Esophagus squamous epithelium (tissue), 5 donors: ENCODE measurements around the gene CTSS. TPM values are rescaled to one million over a fixed set of nuclear protein-coding genes. Genes with fewer than 3 reads are reported as not detected.
"Not testable (repeated sequence)": the region's sequence is repeated elsewhere in the genome, so short reads cannot be mapped to it uniquely, and the experiment has no call there.

Source experiments
- DNase-seq: peaks from one replicate; lab custom pipeline; 2025; lab: John Stamatoyannopoulos, UW
- H3K27ac ChIP-seq, 4 donors: fragments of 200-600 bp; sonication (generic); one replicate each; pipeline ENCODE4 v1.5.1; 2016 to 2019; ENCODE audit warnings: mild to moderate bottlenecking in 1 of 4
- H3K27me3 ChIP-seq, 4 donors: fragments of 200-600 bp; sonication (generic); 1 replicate in 3 of 4; 2 replicates in 1 of 4; pipeline versions ENCODE4 v1.5.1 to v1.6.0; 2017 to 2021; ENCODE audit warnings: antibody characterized with exemption in 1 of 4
- H3K36me3 ChIP-seq, 3 donors: fragments of 200-600 bp; sonication (generic); one replicate each; pipeline ENCODE4 v1.5.1; 2016 to 2019
- H3K4me1 ChIP-seq, 3 donors: fragments of 200-600 bp; sonication (generic); one replicate each; pipeline ENCODE4 v1.5.1; 2017 to 2019
- H3K4me3 ChIP-seq, 4 donors: fragments of 200-600 bp; sonication (generic); 1 replicate in 3 of 4; 2 replicates in 1 of 4; pipeline ENCODE4 v1.5.1; 2016 to 2019; ENCODE audit warnings: mild to moderate bottlenecking in 2 of 4, moderate library complexity in 1 of 4
- H3K9me3 ChIP-seq, 3 donors: fragments of 200-600 bp; sonication (generic); one replicate each; pipeline ENCODE4 v1.5.1; 2016 to 2019
- POLR2A ChIP-seq, 4 donors: fragments of 450-650 bp; IDR thresholded peaks; one replicate each; pipeline ENCODE4 v1.6.1; 2017; ENCODE audit warnings: antibody characterized with exemption in 4 of 4, mild to moderate bottlenecking in 4 of 4, moderate library complexity in 3 of 4
- WGBS, 2 donors: methylation state at CpG; one replicate each; pipeline ENCODE4 v1.1.5; 2018; 5-methylcytosine and 5-hydroxymethylcytosine counted together
- intact Hi-C: fragments of 100-400 bp; cut with DNase I; formaldehyde crosslinking; loops from one replicate; pipeline ENCODE4 v1.15.0; 2022
- total RNA-seq, 4 donors: library from RNA; depleted of rRNA; stranded (reverse); fragments of >200 nt; gene quantifications; one replicate each; pipeline ENCODE4 v1.1.0, GENCODE V29; 2016
- TF ChIP-seq, protein P1 (sequence below), 6 experiments: fragments of 450-650 bp in 4 of 6; fragments of 200-600 bp in 2 of 6; sonication (generic) in 2 of 6; IDR thresholded peaks; one replicate each; pipeline ENCODE4 v1.5.1; 2016 to 2019; ENCODE audit warnings: antibody characterized with exemption in 6 of 6, mild to moderate bottlenecking in 4 of 6, moderate library complexity in 4 of 6
- donor health status: DM: yes; HTN: yes; CAD: no.

The CTSS gene
- total RNA-seq, 4 donors from 2014 or later, result 19.7 to 82.4 (median 48.0) TPM

DNA sequence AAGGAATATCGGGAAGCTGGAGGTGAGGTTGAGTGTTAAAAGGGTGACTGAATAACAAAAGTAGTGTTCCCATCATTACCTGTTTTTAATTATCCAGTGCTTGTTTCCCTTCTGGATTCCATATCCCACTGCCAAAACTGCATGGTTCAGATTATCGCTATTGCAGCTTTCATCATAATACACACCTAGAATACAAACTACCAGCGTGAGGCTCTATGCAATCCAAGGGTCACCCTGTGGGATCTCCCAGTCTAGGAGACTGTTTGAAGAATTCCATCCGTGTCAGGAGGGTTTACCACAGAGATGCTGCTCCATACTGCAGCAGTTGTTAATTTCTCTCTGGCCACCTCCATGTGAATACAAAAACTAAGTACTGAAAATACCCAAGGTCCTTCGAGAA lies 33.5 kb upstream of the CTSS start:
- DNase-seq, result no peak
- intact Hi-C loops, result no loop called here
- H3K36me3 ChIP-seq, result peaks cover 5 to 73% (median 10%) of the 10 kb centered on the region in 3 donors
- H3K27ac ChIP-seq, result no peak overlapping the region
- no peaks in the 10 kb centered on the region for H3K4me1 ChIP-seq
- no peak for TF ChIP-seq POLR2A (IDR thresholded peaks at IDR 0.05)
- TF ChIP-seq, protein P1, sequence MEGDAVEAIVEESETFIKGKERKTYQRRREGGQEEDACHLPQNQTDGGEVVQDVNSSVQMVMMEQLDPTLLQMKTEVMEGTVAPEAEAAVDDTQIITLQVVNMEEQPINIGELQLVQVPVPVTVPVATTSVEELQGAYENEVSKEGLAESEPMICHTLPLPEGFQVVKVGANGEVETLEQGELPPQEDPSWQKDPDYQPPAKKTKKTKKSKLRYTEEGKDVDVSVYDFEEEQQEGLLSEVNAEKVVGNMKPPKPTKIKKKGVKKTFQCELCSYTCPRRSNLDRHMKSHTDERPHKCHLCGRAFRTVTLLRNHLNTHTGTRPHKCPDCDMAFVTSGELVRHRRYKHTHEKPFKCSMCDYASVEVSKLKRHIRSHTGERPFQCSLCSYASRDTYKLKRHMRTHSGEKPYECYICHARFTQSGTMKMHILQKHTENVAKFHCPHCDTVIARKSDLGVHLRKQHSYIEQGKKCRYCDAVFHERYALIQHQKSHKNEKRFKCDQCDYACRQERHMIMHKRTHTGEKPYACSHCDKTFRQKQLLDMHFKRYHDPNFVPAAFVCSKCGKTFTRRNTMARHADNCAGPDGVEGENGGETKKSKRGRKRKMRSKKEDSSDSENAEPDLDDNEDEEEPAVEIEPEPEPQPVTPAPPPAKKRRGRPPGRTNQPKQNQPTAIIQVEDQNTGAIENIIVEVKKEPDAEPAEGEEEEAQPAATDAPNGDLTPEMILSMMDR (IDR thresholded peaks at IDR 0.05), result no peak
- no peaks in the 10 kb centered on the region for H3K27me3 ChIP-seq
- H3K9me3 ChIP-seq, result no peaks in the 10 kb centered on the region
- no peak overlapping the region for H3K4me3 ChIP-seq
- 93% methylated on average over 5 of the region's 5 CpGs for WGBS, 2 donors

DNA sequence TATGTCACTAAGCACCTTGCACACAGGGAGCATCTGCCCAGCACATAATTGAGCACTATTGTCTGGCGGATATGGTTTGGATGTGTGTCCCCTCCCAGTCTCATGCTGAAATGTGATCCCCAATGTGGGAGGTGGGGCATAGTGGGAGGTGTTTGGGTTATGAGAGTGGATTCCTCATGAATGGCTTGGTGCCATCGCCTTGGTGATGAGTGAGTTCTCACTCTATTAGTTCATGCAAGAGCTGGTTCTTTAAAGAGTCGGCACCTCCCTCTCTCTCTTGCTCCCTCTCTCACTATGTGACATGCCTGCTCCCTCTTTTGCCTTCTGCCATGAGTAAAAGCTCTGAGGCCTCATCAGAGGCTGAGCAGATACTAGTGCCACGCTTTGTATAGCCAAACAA lies 32.9 kb upstream of the CTSS start:
- WGBS, 2 donors, result 81 to 91% methylated on average over 4 of the region's 4 CpGs
- Histone ChIP-seq H3K27ac (no peak overlapping the region), H3K4me3 (no peak overlapping the region), H3K36me3 (peaks cover 5 to 67% (median 10%) of the 10 kb centered on the region in 3 donors), H3K4me1 (no peaks in the 10 kb centered on the region), H3K27me3 (no peaks in the 10 kb centered on the region), H3K9me3 (no peaks in the 10 kb centered on the region)
- no peak for DNase-seq
- TF ChIP-seq POLR2A (IDR thresholded peaks at IDR 0.05), result no peak
- TF ChIP-seq, protein P1 (IDR thresholded peaks at IDR 0.05), result no peak
- intact Hi-C loops, result no loop called here

DNA sequence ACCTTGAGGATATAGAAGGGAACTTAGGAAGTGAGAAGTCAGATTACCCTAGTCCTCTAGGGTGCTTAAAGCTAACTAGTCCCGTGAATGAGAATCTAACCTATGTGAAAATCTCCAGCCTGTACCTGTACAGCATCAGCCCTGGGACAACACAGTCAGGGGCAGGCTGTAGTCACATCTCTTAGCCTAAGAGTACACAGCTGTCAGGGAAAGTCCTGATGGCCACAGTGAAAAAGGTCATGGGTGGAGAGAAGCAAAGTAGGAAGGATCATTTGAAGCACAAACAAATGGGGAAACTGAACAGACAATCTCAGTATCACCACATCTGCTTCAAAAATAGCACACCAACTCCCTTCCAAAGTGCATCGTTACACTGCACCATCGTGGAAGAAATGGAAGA lies 30.8 kb upstream of the CTSS start:
- no peak overlapping the region for H3K4me3 ChIP-seq
- DNase-seq, result no peak
- no peaks in the 10 kb centered on the region for H3K9me3 ChIP-seq
- no peaks in the 10 kb centered on the region for H3K27me3 ChIP-seq
- 73 to 87% methylated on average over 3 of the region's 3 CpGs for WGBS, 2 donors
- intact Hi-C loops, result no loop called here
- H3K27ac ChIP-seq, result no peak overlapping the region
- no peak for TF ChIP-seq POLR2A (IDR thresholded peaks at IDR 0.05)
- TF ChIP-seq, protein P1 (IDR thresholded peaks at IDR 0.05), result no peak
- peaks cover 0 to 5% (median 0%) of the 10 kb centered on the region in 3 donors for H3K4me1 ChIP-seq
- H3K36me3 ChIP-seq, result peaks cover 5 to 52% (median 10%) of the 10 kb centered on the region in 3 donors

DNA sequence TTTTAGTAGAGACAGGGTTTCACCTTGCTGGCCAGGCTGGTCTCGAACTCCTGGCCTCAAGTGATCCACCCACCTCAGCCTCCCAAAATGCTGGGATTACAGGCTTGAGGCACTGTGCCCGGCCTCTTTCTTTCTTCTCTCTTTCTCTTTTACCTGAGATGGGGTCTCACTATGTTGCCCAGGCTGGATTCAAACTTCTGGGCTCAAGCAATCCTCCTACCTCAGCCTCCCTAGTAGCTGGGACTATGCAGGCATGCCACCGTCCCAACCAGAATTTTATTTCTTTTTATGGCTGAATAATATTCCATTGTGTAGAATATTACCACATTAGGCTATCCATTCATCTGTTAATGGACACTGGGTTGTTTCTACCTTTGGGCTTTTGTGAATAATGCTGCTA lies 28.2 kb upstream of the CTSS start:
- Histone ChIP-seq H3K36me3 (peaks cover 3 to 42% (median 5%) of the 10 kb centered on the region in 3 donors), H3K4me1 (peaks cover 4 to 17% (median 5%) of the 10 kb centered on the region in 3 donors)
- H3K4me3 ChIP-seq, DNase-seq, H3K9me3 ChIP-seq, H3K27me3 ChIP-seq, H3K27ac ChIP-seq, intact Hi-C loops: not testable (repeated sequence)
- 88 to 95% methylated on average over 2 to 3 of the region's 3 CpGs for whole genome bisulfite sequencing, 2 donors

DNA sequence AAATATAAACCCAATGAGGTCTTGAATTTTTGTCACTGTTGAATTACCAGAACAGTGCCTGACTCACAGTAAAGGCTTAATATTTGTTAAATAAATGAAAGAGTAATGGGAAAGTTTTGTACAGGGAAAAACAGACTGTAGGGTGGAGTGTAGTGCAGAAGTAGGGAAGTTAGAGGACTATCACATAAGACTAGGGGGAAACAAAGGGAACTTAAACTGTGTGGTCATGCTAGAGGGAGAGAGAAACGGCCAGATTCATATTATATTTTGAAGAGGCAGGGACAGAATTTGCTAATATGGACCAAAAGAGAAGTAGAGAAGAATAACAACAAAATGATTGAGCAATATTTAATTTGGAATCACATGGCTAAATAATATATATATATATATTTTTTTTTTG lies 27.6 kb upstream of the CTSS start:
- intact Hi-C loops, result no loop called here
- no peak for TF ChIP-seq POLR2A (IDR thresholded peaks at IDR 0.05)
- TF ChIP-seq, protein P1 (IDR thresholded peaks at IDR 0.05), result no peak
- 54 to 74% methylated on average over 1 of the region's 1 CpG for WGBS, 2 donors

DNA sequence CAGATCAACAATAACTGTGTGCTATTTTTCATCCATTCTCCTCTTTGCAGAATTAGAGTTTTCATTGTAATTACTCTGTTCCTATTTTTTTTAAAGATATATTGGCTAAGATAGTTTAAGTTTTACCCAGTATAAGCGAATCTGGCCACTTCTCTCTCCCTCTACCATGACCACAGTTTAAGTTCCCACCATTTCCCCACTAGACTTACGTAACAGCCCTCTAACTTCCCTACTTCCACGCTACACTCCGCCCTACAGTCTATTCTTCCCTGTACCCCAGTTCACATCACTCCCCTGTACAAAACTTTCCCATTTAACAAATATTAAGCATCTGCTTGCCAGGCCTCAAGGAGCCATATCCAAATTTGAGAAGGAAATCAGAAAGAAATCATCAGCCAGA lies 26.0 kb upstream of the CTSS start:
- no peaks in the 10 kb centered on the region for H3K27me3 ChIP-seq
- no peak overlapping the region for H3K4me3 ChIP-seq
- intact Hi-C loops, result no loop called here
- peaks cover 4 to 23% (median 5%) of the 10 kb centered on the region in 3 donors for H3K4me1 ChIP-seq
- H3K36me3 ChIP-seq, result peaks cover 0 to 20% (median 4%) of the 10 kb centered on the region in 3 donors
- no peaks in the 10 kb centered on the region for H3K9me3 ChIP-seq
- 71 to 93% methylated on average over 4 of the region's 4 CpGs for WGBS, 2 donors
- no peak overlapping the region for H3K27ac ChIP-seq
- TF ChIP-seq, protein P1 (IDR thresholded peaks at IDR 0.05), result no peak
- TF ChIP-seq POLR2A (IDR thresholded peaks at IDR 0.05), result no peak
- DNase-seq, result no peak

More for the DNA sequence above, 27.6 kb upstream of the CTSS start:
- H3K4me3 ChIP-seq, result no peak overlapping the region
- DNase-seq, result no peak
- no peaks in the 10 kb centered on the region for H3K9me3 ChIP-seq
- H3K36me3 ChIP-seq, result peaks cover 0 to 36% (median 5%) of the 10 kb centered on the region in 3 donors
- no peaks in the 10 kb centered on the region for H3K27me3 ChIP-seq
- H3K27ac ChIP-seq, result no peak overlapping the region
- H3K4me1 ChIP-seq, result peaks cover 4 to 20% (median 5%) of the 10 kb centered on the region in 3 donors
